Measurements from ENCODE around the gene DTX4.

Gene DTX4

GRCh38 chr11:59196777-59197176 lies 24.8 kb downstream of the DTX4 start:
- Mint-ChIP-seq H3K27me3 (peaks cover 16% of the 10 kb centered on the region), H3K4me1 (peaks cover 27% of the 10 kb centered on the region), H3K9me3 (peaks cover 7 to 13% of the 10 kb centered on the region in 2 donors), H3K27ac (no peak overlapping the region), H3K4me3 (no peak overlapping the region)
- ATAC-seq (no peak), DNase-seq (no peak)

DNA sequence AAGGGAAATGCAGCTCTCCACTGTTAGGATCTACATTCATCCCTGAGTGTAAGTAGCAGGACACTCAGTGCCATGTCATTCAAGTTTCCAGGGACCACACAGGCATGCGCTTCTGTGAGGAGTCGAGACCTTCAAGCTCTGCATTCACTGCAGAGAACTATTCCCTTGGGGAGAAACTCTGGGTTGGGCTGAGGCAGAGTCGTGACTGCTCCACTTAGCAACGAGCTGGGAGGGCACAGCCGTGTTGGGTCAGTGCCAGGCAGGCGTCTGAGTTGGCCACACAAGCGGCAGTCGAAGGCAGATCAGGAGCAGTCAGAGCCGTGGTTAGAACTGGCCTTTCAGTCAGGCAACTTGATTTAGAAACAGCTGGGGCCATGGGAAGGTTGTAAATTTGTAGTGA lies 26.1 kb downstream of the DTX4 start:
- Mint-ChIP-seq H3K27ac (no peak overlapping the region), H3K9me3 (peaks cover 7 to 13% of the 10 kb centered on the region in 2 donors), H3K27me3 (peaks cover 16% of the 10 kb centered on the region), H3K4me1 (peaks cover 27% of the 10 kb centered on the region), H3K4me3 (no peak overlapping the region)
- DNase-seq (no peak), ATAC-seq (no peak)

DNA sequence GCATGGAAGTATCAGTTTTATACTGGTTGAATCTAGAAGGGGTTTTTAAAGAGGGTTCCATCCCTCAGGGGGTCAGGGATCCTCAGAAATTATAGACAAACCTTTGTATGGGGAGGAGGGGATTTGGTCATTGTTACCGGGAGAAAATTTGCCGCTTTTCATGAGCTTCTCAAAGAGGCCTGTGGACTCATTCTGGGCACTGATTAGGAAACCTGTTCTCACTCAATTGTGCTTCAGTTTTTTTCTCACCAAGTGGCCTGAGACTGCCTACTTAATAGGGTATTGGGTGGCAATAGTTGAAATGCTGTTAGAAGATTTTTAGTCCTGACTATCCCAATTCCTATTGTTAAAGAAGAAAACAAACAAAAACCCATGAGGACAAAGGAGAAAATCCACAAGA lies 26.8 kb downstream of the DTX4 start:
- peaks cover 7 to 13% of the 10 kb centered on the region in 2 donors for H3K9me3 Mint-ChIP-seq
- peaks cover 16% of the 10 kb centered on the region for H3K27me3 Mint-ChIP-seq
- no peak overlapping the region for H3K27ac Mint-ChIP-seq
- ATAC-seq (no peak), DNase-seq (no peak)
- peaks cover 27% of the 10 kb centered on the region for H3K4me1 Mint-ChIP-seq
- H3K4me3 Mint-ChIP-seq = no peak overlapping the region

GRCh38 chr11:59199546-59200422 lies 27.9 kb downstream of the DTX4 start:
- peak overlapping the region in 1 of 2 donors; percentile 64 for H3K27ac Mint-ChIP-seq
- H3K4me1 Mint-ChIP-seq = peaks cover 27% of the 10 kb centered on the region
- DNase-seq (peak; percentile 32 to 53), ATAC-seq (peak; percentile 90)
- peaks cover 7 to 13% of the 10 kb centered on the region in 2 donors for H3K9me3 Mint-ChIP-seq
- no peak overlapping the region for H3K4me3 Mint-ChIP-seq
- H3K27me3 Mint-ChIP-seq = peaks cover 16% of the 10 kb centered on the region

DNA sequence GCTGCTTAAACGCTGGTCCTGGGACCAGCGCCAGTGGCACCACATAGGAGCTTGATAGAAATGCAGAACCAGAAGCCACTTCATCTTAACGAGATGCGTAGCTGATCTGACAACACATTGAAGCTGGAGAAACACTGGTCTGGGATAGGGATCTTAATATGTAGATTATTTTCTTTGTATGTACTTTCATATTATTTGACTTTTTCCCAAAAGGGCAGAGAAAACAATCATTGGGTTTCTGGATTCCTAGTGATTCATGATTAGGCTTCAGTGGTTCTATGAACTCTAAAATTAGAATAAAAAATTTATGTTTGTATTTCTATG lies 28.5 kb downstream of the DTX4 start:
- H3K4me1 Mint-ChIP-seq = peaks cover 29% of the 10 kb centered on the region
- H3K4me3 Mint-ChIP-seq = no peak overlapping the region
- H3K27me3 Mint-ChIP-seq = peaks cover 16% of the 10 kb centered on the region
- peaks cover 7 to 13% of the 10 kb centered on the region in 2 donors for H3K9me3 Mint-ChIP-seq
- DNase-seq (no peak), ATAC-seq (peak; percentile 71)
- H3K27ac Mint-ChIP-seq = peak overlapping the region in 1 of 2 donors; percentile 64

DNA sequence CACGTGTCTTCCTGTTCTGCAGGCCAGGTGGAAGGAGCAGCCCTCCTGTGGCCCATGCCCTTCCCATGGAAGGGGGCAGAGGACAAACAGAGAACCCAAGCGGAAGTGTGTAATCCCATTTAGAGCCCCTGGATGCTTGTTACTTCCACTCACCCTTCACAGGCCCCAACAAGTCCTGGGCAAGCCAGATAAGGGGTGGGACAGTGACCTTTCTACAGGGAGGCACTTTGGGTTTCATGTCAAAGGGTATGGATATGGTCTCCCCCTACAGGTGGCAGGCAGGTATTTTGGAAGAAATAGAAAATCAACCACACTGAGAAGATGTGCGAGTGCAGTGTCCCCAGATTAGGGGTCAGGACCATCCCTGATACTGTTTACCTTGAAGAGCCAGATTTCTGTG lies 29.4 kb downstream of the DTX4 start:
- H3K4me1 Mint-ChIP-seq = peaks cover 33% of the 10 kb centered on the region
- ATAC-seq (no peak), DNase-seq (no peak)
- H3K9me3 Mint-ChIP-seq = peaks cover 7 to 13% of the 10 kb centered on the region in 2 donors
- no peak overlapping the region for H3K4me3 Mint-ChIP-seq
- H3K27me3 Mint-ChIP-seq = peaks cover 16% of the 10 kb centered on the region
- peak overlapping the region in 1 of 2 donors; percentile 87 for H3K27ac Mint-ChIP-seq

DNA sequence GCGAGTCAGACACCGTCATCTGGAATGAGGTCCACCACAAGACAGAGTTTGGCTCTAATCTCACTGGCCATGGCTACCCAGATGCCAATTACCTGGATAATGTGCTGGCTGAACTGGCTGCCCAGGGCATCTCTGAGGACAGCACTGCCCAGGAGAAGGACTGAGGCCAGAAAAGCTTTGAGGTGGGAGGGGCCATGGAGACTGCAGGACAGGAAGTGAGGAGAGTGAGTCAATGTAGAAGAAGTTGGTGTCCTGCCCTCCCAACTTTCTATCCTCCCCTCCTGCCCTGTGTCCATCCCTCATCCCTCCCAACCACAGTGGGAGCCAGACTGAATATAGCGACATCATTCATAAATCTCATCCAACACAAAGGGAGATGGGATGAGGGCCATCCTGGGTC lies 32.8 kb downstream of the DTX4 start:
- Mint-ChIP-seq H3K27ac (peak overlapping the region in 1 of 2 donors; percentile 82), H3K4me1 (peaks cover 50% of the 10 kb centered on the region), H3K27me3 (peaks cover 7% of the 10 kb centered on the region), H3K9me3 (no peaks in the 10 kb centered on the region), H3K4me3 (no peak overlapping the region)
- DNase-seq = no peak
- ATAC-seq = no peak

DNA sequence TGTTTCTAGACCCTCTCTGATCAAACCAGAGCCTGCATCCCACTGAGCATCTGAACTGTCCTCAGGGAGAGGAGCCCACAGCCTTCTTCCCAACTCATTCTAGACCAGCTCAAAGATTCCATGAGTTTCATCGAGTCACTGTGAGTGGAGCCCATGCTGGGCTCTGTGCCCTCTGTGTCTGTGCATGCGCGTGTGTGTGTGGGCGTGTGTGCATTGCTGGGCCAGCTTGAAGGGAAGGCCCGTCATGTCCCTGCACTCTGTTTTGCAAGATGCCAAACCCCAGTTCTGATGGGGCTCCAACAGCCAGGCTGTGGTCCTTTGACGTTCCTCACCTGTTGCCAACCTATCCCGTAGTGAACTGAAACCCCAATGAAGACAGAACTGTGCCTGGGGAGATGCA lies 33.7 kb downstream of the DTX4 start:
- Mint-ChIP-seq H3K27me3 (peaks cover 16% of the 10 kb centered on the region), H3K27ac (no peak overlapping the region), H3K4me3 (no peak overlapping the region), H3K4me1 (peaks cover 41% of the 10 kb centered on the region), H3K9me3 (no peaks in the 10 kb centered on the region)
- no peak for DNase-seq
- ATAC-seq = no peak

- Mint-ChIP-seq H3K27ac (no peak overlapping the region), H3K9me3 (no peaks in the 10 kb centered on the region), H3K4me3 (peak overlapping the region in 1 of 2 donors; percentile 8), H3K4me1 (peaks cover 33% of the 10 kb centered on the region), H3K27me3 (peaks cover 25% of the 10 kb centered on the region)
- no peak for ATAC-seq
- no peak for DNase-seq
These were observed 34.7 kb downstream of the DTX4 start for GRCh38 chr11:59206635-59207034.

- H3K9me3 Mint-ChIP-seq = no peaks in the 10 kb centered on the region
- DNase-seq = peak; percentile 24 to 46
- peaks cover 33% of the 10 kb centered on the region for H3K4me1 Mint-ChIP-seq
- peak; percentile 86 for ATAC-seq
- H3K27me3 Mint-ChIP-seq = peaks cover 34% of the 10 kb centered on the region
- H3K4me3 Mint-ChIP-seq = peak overlapping the region; percentile 79 to 80
- H3K27ac Mint-ChIP-seq = peak overlapping the region in 1 of 2 donors; percentile 52
These were observed 36.1 kb downstream of the DTX4 start for GRCh38 chr11:59207988-59208451.

GRCh38 chr11:59208956-59209355 lies 37.0 kb downstream of the DTX4 start:
- H3K27me3 Mint-ChIP-seq = peaks cover 34% of the 10 kb centered on the region
- DNase-seq (no peak), ATAC-seq (peak; percentile 57)
- H3K4me1 Mint-ChIP-seq = peaks cover 33% of the 10 kb centered on the region
- no peak overlapping the region for H3K4me3 Mint-ChIP-seq
- no peaks in the 10 kb centered on the region for H3K9me3 Mint-ChIP-seq
- H3K27ac Mint-ChIP-seq = no peak overlapping the region

- DNase-seq = no peak
- Mint-ChIP-seq H3K9me3 (no peaks in the 10 kb centered on the region), H3K27ac (no peak overlapping the region), H3K4me1 (peaks cover 29% of the 10 kb centered on the region), H3K27me3 (peaks cover 34% of the 10 kb centered on the region), H3K4me3 (no peak overlapping the region)
- ATAC-seq = no peak
These were observed 40.3 kb downstream of the DTX4 start for GRCh38 chr11:59212222-59212621.

GRCh38 chr11:59212744-59213631 lies 41.1 kb downstream of the DTX4 start, which contains the start of gene MPEG1:
Gene MPEG1 (minus strand): TSS chr11:59212927. CDS start chr11:59212865, 62 bp downstream.
- ATAC-seq (no peak), DNase-seq (no peak)
- peaks cover 24% of the 10 kb centered on the region for H3K4me1 Mint-ChIP-seq
- no peaks in the 10 kb centered on the region for H3K9me3 Mint-ChIP-seq
- peaks cover 34% of the 10 kb centered on the region for H3K27me3 Mint-ChIP-seq
- H3K4me3 Mint-ChIP-seq = no peak within 1 kb of the TSS
- no peak within 1 kb of the TSS for H3K27ac Mint-ChIP-seq

DNA sequence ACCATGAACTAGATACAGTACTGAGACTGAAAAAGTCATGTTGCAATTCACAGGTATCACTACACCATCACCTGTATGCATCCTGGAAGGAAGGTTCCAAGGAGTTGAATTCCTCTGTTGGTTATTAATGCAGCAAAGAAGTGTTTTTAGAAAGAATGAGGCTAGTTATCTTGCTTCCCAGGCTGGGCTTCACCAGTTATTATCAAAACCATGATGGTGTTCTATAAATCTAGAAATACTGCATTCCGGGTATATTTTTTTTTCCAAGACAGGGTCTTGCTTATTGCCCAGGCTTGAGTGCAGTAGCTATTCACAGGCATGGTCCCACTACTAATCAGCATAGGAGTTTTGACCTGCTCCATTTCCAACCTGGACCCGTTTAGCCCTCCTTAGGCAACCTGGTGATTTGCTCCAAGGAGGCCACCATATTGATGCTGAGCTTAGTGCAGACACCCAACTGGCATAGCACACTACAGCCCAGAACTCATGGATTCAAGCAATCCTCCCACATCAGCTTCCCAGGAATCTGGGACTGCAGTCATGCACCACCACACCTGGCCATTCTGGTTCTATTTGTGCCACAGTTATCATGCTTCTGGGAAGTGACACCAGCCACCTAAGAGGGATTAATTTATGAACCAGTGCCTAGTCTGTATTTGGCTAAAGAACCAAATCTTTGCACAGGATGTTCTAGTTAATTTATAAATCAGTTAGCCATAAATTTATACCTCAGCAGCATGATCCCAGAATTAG lies 42.4 kb downstream of the DTX4 start:
- H3K4me3 Mint-ChIP-seq = no peak overlapping the region
- peaks cover 32% of the 10 kb centered on the region for H3K27me3 Mint-ChIP-seq
- H3K4me1 Mint-ChIP-seq = peaks cover 13% of the 10 kb centered on the region
- ATAC-seq (no peak), DNase-seq (no peak)
- H3K9me3 Mint-ChIP-seq = no peaks in the 10 kb centered on the region
- no peak overlapping the region for H3K27ac Mint-ChIP-seq
